Skeletal muscle cell (primary cell): ENCODE data around the gene MORN4.
"Not testable (repeated sequence)": the region's sequence is repeated elsewhere in the genome, so short reads cannot be mapped to it uniquely, and the experiment has no call there.

Source experiments
- DNase-seq: peaks from one replicate; pipeline ENCODE4 v3.0.0-alpha.2; 2010; ENCODE audit warnings: low read depth
- H3K4me3 ChIP-seq: 2 replicates; pipeline ENCODE4 v1.5.1; 2011; ENCODE audit warnings: low read depth, mild to moderate bottlenecking, control low read depth, low read length, moderate library complexity

MORN4 gene

DNA sequence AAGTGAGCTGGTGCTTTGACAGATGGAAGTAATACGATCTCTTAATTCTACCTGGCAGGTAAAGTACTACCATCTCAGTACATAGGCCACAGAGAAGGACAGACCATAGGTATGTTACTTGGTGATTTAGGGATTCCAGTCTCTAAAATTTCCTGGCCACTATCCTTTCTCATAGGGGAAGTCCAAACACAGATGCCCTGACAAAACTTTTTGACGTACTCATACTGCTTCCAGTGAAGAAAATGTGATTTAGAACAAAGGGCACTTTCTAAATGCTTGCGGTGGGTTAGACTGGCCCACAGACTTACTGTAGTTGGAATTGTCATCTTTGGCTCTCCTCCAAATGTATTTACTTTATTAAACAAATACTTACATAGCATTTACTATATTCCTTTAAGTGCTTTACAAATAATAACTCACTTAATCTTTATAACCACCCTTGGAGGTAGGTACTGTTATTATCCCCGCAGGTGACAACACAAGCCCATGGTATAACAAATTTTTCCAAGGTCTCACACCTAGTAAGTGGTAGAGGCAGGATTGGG lies 10.2 kb upstream of the MORN4 start:
- H3K4me3 ChIP-seq: no peak overlapping the region

DNA sequence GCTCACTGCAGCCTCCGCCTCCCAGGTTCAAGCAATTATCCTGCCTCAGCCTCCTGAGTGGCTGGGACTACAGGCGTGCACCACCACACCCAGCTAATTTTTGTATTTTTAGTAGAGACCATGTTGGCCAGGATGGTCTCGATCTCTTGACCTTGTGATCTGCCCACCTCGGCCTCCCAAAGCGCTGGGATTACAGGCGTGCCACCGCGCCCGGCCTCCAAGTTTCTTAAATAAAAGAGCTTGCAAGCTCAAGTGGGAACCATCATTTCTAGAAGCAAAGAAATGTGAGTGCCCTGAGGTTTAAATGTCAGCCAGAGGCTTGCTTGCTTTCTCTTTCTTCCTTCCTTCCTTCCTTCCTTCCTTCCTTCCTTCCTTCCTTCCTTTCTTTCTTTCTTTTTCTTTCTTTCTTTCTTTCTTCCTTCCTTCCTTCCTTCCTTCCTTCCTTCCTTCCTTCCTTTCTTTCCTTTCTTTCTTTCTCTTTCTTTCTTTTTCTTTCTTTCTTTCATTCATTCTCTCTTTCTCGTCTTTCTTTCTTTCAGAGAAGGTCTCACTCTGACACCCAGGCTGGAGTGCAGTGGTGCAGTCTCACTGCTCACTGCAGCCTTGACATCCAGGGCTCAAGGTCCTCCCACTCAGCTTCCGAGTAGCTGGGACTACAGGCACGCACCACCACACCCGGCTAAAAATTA lies 9.3 kb upstream of the MORN4 start:
- H3K4me3 ChIP-seq, DNase-seq: not testable (repeated sequence)

More for the DNA sequence above, 10.2 kb upstream of the MORN4 start:
- no peak for DNase-seq

DNA sequence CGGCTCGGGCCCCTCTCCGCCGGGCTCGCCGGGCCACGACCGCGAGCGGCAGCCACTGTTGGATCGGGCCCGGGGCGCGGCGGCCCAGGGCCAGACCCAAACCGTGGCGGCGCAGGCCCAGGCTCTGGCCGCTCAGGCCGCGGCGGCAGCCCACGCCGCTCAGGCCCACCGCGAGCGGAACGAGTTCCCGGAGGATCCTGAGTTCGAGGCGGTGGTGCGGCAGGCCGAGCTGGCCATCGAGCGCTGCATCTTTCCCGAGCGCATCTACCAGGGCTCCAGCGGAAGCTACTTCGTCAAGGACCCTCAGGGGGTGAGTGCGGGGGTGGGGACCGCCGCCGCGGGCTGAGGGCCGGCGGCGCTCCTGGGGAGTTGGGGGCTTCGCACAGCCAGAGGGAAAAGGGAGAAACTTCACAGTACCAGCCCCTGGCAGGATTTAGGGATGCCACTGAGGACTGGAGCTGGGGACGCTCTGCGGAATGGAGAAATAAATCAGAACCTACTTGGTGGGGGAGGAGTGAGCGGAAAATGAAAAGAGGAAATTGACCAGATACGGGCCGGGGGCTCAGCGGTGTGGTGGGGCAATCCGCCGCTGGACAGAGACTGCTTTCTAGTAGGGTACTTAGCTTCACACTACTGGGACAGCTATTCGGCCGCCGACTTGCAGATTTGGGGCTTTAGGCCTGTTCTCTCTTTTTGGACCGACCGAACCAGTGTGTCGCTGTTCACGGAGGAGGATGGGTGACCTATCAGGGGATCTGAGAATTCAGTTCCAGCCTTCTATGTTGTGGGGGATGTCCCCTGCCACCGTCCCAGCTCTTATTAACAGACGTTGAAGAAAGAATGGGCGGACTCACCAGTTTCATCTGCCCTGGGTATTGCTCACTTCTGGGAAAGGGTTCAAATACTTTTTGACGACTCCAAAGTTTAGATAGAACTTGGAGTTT lies 7.8 kb upstream of the MORN4 start:
- peak overlapping the region; percentile 84 for H3K4me3 ChIP-seq
- DNase-seq: no peak

DNA sequence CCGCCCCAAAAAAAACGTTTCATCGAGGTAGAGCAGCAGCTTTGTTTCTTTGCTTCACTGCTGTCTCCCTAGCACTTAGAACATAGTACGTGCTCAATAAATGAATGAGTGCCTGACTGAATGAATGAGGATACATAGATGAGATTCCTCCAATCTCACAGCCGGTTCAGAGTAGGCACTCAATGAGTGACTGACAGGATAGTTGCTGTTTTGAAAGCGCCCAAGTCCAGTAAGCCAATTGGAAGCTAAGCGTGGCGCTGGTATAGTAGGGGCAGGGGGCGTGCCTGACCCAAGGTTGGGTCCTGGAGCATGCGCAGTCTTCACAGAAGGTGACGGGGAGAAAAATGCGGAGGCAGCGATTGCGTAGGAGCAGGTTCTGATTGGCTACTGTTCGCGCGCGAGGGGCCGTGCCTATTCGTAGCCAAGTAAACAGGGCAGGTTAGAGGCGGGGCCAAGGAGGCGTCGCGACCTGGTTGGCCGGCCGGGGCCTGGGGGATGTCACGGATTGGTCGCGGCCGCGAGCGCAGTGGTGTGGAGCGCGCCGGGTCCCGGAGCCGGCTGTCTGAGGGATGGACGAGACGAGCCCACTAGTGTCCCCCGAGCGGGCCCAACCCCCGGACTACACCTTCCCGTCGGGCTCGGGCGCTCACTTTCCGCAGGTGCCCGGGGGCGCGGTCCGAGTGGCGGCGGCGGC lies 7.0 kb upstream of the MORN4 start, which contains the start of gene PI4K2A:
PI4K2A (plus strand) TSS at position 498 of the 694 bp plus-strand sequence; CDS start at position 570, 72 bp downstream.
- peak; percentile 97 for DNase-seq
- H3K4me3 ChIP-seq: peak within 1 kb of the TSS; percentile 84

DNA sequence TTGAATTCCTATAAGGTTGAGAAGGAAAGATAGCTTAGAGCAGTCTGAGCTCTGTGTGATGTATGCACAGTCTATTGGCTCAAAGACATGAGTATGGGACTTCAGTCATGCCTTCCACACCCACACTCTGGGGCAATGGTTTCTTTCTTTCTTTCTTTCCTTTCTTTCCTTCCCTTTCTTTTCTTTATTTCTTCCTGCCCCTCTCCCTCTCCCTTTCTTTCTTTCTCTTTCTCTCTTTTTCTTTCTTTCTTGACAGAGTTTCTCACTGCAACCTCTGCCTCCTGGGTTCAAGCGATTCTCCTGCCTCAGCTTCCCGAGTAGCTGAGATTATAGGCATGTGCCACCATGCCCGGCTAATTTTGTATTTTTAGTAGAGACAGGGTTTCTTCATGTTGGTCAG lies 5.8 kb upstream of the MORN4 start:
- H3K4me3 ChIP-seq, DNase-seq: not testable (repeated sequence)

DNA sequence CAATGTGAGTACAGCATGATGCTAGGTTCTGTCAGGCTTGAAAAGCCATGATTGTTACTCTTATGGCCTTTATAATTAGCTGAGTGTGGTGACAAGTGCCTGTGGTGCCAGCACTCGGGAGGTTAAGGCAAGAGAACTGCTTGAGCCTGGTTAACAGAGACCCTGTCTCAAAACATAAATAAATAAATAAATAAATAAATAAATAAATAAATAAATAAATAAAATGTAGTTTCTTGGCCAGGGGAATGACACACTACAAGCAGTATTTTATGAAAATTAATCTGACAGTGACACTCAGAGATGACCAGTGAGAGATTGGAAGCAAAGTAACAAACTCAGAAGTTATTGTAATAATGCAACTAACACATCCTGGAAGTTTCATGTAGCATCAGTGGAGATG lies 2.3 kb upstream of the MORN4 start:
- no peak overlapping the region for H3K4me3 ChIP-seq
- no peak for DNase-seq

DNA sequence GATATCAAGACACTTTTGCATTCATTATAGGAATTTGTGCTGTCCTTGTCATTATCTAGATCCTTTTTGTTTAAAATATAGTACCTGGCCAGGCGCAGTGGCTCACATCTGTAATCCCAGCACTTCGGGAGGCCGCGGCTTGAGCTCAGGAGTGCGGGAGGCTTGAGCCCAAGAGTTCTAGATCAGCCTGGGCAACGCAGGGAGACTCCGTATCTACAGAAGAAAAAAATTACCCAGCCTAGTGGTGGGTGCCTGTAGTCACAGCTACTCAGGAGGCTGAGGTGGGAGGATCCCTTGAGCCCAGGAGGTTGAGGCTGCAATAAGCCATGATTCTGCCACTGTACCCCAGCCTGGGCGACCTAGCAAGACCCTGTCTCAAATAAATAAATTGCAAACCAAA lies 621 bp upstream of the MORN4 start:
- H3K4me3 ChIP-seq: peak overlapping the region; percentile 90
- DNase-seq: no peak

DNA sequence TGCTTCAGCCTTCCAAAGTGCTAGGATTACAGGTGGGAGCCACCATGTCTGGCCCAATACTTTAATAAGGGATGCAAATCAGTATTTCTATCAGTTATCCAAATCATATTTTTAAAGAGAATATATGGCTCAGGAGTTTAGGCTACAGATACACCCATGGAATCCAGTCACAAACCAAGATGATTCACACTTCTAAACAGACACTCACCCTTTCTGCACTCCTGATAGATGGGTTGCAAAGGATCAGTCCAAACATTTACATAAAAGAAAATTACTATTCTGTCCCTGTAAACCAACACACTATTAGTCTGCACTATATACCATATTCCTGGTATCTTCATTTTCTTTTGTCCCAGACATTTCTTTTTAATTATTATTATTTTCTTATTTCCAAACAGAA lies 2.2 kb downstream of the MORN4 start:
- DNase-seq: no peak
- H3K4me3 ChIP-seq: no peak overlapping the region

DNA sequence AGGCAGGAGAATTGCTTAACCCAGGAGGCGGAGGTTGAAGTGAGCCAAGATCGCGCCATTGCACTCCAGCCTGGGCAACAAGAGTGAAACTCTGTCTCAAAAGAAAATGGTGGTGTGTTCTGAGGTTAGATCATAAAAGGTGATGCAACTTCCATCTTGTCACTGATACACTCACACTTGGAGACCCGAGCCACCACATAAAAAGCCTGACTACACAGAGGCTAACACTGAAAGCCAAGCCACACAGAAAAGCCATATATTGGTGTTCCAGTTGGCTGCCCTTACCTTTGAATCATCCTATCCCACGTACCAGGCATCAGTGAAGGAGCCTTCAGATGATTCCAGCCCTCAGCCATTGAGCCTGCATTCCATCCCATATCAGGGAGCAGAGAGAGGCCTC lies 4.0 kb downstream of the MORN4 start:
- no peak for DNase-seq
- H3K4me3 ChIP-seq: no peak overlapping the region

DNA sequence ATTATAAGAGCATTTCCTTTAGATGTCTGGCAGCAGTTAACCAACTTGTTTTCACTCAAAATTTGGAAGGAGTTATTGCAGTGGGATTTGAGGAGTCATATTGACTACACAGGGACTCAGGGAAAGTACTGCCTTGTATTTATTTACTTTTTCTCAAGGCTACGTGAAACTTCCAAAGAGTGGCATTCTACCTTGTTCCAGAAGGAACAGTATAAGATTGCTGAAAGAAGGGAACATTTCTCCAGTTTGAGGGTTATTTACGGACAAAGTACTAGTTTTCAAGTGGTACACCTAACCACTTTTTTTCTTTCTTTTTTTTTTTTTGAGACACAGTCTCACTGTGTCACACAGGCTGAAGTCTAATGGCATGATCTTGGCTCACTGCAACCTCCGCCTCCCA lies 5.1 kb downstream of the MORN4 start:
- no peak for DNase-seq

DNA sequence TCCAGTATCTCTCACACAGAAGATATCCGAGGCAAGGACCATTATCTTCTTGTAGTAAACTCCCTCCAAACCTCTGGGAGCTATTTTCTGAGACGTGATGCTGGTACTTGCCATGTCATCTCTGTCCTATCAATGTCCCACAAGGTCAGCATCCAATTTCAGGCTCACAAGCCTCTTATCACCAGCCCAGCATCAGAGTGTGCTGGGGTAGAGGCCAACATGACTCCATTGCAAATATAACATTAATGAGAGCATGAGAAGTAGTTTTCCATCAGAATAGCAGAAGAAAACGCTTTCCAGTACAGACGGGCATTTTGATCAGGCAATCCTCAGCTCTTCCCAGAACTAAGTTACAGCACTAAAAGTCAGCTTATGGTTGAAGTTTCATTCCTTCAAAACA lies 5.6 kb downstream of the MORN4 start:
- DNase-seq: no peak

More for the DNA sequence above, 5.1 kb downstream of the MORN4 start:
- no peak overlapping the region for H3K4me3 ChIP-seq

DNA sequence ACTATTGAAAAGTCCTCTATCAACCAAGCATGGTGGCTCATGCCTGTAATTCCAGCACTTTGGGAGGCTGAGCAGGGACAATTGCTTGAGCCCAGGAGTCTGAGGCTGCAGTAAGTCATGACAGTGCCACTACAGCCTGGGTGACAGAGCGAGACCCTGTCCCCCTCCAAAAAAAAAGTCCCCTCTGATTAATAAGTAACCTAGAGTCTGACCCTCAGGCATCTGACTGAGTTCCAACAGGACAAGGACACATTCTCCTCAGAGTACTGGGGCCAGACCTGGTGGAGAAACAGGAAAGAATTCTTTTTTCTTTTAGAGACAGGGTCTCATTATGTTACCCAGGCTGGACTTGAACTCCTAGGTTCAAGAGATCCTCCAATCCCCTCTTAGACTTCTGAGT lies 10.0 kb downstream of the MORN4 start:
- no peak for DNase-seq
- no peak overlapping the region for H3K4me3 ChIP-seq

More for the DNA sequence above, 5.6 kb downstream of the MORN4 start:
- H3K4me3 ChIP-seq: no peak overlapping the region

DNA sequence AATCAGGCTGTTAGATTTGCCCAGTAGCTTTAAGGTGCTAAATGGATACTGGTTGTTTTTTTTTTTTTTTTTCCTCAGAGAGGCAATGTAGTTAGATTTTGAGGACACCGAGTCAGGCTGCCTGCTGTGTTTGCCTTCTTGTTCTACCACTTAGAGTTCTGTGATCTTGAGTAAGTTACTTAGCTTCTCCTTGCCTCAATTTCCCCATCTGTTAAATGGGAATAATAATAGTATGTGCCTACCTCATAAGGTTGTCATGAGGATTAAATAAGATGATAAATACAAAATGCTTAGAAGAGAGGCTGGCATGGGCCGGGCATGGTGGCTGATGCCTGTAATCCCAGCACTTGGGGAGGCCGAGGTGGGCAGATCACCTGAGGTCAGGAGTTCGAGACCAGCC lies 14.6 kb downstream of the MORN4 start:
- no peak overlapping the region for H3K4me3 ChIP-seq
- no peak for DNase-seq

DNA sequence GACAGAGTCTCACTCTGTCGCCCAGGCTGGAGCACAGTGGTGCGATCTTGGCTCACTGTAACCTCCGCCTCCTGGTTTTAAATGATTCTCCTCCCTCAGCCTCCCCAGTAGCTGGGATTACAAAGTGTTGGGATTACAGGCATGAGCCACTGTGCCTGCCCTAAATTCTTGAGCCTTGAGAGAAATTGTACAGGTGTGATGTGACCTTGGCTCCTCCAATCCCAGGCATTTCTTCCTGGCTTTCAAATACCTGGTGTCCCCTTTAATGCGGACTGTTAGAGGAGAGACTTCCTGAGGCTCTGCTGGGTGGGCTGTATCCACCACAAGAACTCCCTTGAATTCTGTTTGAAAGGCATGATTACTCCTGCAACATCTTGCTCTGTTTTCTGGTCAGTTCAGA lies 15.0 kb downstream of the MORN4 start:
- no peak overlapping the region for H3K4me3 ChIP-seq
- no peak for DNase-seq

DNA sequence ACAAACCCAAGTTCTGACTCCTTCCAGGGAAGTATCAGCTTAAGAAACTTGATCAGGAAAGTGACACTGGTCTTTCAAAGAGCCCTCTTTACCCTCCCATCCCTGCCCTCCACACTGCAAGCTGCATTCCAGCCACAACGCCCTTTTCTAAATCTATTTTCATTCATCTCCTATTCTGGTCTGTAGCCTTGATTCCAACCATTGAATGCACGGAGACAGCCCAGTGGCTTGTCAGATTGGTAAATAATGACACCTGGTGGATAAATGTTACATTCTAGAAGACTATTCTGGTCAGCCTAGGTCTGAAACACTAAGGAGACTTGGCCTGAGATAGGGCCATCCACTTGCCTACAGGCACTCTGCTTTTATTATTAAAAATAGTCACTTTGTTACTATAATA lies 20.9 kb downstream of the MORN4 start:
- no peak for DNase-seq
- H3K4me3 ChIP-seq: no peak overlapping the region

DNA sequence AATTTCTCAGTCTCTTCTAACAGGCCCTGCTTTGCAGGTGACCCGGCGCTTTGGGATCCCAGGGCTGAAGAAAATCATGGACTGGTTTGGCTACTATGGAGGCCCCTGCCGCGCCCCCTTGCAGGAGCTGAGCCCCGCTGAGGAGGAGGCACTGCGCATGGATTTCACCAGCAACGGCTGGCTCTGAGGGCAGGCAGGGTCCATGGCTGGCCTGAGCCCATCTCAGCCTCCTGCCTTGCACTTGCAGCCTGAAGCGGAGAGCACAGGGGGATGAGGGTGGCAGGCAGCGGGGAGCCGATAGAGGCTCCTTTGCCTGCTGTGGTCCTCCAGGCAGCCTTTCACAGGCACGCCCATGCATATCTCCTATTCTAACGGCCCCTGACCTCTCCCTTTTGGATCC lies 21.8 kb downstream of the MORN4 start:
- H3K4me3 ChIP-seq: no peak overlapping the region
- no peak for DNase-seq

DNA sequence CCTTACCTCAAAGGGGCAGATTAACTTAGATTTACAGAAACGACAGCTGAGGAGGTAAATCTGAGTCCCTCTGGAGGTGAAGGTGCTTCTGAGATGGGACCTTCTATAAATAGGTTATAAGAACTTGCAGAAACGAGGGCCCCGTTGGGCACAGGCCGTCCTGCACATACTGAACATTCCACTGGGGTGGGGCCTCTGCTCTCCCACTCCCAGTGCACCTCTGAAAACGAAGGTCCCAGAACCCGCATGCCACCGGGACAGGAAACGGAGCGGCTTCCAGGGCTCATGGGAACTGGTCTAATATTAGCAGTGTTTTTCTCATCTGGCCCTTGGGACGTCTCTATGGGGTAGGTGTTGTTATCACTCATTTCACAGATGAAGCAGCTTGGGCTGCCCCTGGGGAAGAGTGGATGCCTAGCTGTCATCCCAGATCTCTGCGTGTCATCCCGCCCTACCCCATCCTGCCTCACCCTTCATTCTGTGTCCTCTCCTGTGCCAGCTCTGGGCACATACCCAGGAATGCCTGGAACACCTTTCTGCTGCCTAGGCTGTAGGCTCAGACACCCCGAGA lies 24.2 kb downstream of the MORN4 start:
- no peak overlapping the region for H3K4me3 ChIP-seq
- DNase-seq: no peak

DNA sequence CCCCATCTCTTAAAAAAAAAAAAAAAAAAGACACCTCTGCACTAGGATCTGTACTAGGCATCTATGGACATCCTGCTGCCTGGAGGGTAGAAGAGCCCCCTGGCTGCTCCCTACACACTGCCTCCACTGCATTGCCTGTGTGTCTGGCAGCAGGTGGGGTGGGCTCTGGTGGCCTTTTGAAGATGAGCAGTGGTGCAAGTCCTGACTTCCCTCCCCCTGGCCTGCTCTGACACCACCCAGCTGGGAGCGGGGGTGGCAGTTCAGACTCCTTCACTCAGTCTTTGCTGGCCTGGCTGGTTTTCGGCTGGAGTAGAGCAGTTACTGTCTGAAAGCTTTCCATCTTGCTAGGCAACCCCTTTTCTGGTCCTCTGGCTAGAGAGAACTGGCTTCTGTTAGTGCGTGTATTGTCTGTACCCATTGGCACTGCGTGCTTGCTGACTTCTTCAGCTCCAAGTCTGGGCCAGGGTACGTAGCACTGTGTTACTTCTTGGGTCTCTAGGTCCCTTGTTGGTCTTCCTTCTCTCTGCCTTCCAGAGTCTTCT lies 26.1 kb downstream of the MORN4 start:
- DNase-seq: no peak
- H3K4me3 ChIP-seq: no peak overlapping the region
